DND-41 (cell line): ENCODE data around the gene TNC.

Experiments
- ATAC-seq: fragments of 200-7000 bp; cut with Tn5 transposase; 3 replicates; pipeline ENCODE4 v1.9.1; 2021; ENCODE audit warnings: low read depth; ENCODE audit not compliant: insufficient read depth
- DNase-seq: peaks from one replicate; pipeline ENCODE4 v3.0.0-alpha.2; 2020
- H2AFZ ChIP-seq: 2 replicates; pipeline ENCODE4 v1.6.0; 2012; ENCODE audit warnings: low read depth, low read length
- H3K27ac ChIP-seq: 2 replicates; pipeline ENCODE4 v1.5.1; 2012; ENCODE audit warnings: low read length, inconsistent platforms
- H3K27me3 ChIP-seq: fragments of 200-600 bp; sonication (generic); 2 replicates; pipeline ENCODE4 v1.6.0; 2012; ENCODE audit warnings: low read length, mild to moderate bottlenecking, inconsistent platforms; ENCODE audit not compliant: insufficient read depth, poor library complexity
- H3K36me3 ChIP-seq: 2 replicates; pipeline ENCODE4 v1.5.1; 2012; ENCODE audit warnings: low read length, inconsistent platforms; ENCODE audit not compliant: insufficient read depth
- H3K4me1 ChIP-seq: 2 replicates; pipeline ENCODE4 v1.5.1; 2012; ENCODE audit warnings: mild to moderate bottlenecking, low read length; ENCODE audit not compliant: insufficient read depth
- H3K4me2 ChIP-seq: 2 replicates; pipeline ENCODE4 v1.6.0; 2012; ENCODE audit warnings: mild to moderate bottlenecking, moderate library complexity, low read length, inconsistent platforms; ENCODE audit not compliant: insufficient read depth
- H3K4me3 ChIP-seq, 2 experiments: fragments of 200-600 bp in 1 of 2; shearing (Covaris generic) in 1 of 2; 2 replicates each; pipeline ENCODE4 v1.5.1; 2012 to 2016; ENCODE audit warnings: inconsistent platforms in 2 of 2, low read length in 2 of 2, mild to moderate bottlenecking in 2 of 2, low read depth in 1 of 2, moderate library complexity in 1 of 2
- H3K79me2 ChIP-seq: 2 replicates; pipeline ENCODE4 v1.6.0; 2012; ENCODE audit warnings: low read length, inconsistent platforms; ENCODE audit not compliant: insufficient read depth
- H3K9ac ChIP-seq: 2 replicates; pipeline ENCODE4 v1.6.0; 2012; ENCODE audit warnings: low read depth, mild to moderate bottlenecking, inconsistent platforms, low read length, moderate library complexity
- H3K9me3 ChIP-seq: 2 replicates; pipeline ENCODE4 v1.5.1; 2012; ENCODE audit warnings: low read length, moderate library complexity, mild to moderate bottlenecking, inconsistent platforms; ENCODE audit not compliant: insufficient read depth, severe bottlenecking
- H4K20me1 ChIP-seq: 2 replicates; pipeline ENCODE4 v1.6.0; 2012; ENCODE audit warnings: low read length; ENCODE audit not compliant: insufficient read depth
- CTCF ChIP-seq: IDR thresholded peaks from 2 replicates; pipeline ENCODE4 v1.5.1; 2012; ENCODE audit warnings: borderline replicate concordance, low read length, moderate library complexity, mild to moderate bottlenecking; ENCODE audit not compliant: poor library complexity, severe bottlenecking; ENCODE audit errors: extremely low read depth
- EZH2 ChIP-seq: IDR thresholded peaks from 3 replicates; pipeline ENCODE4 v1.6.1; 2012; ENCODE audit warnings: borderline replicate concordance, low read depth, mild to moderate bottlenecking, moderate library complexity, low read length, inconsistent platforms; ENCODE audit not compliant: severe bottlenecking

TNC gene

GRCh38 chr9:115114546-115114945 lies 3.4 kb downstream of the TNC start:
- DNase-seq (no peak), ATAC-seq (no peak)
- H3K79me2 ChIP-seq = no peaks in the 10 kb centered on the region
- peaks cover 9% of the 10 kb centered on the region for H3K27me3 ChIP-seq
- H3K4me2 ChIP-seq = no peak overlapping the region
- H3K4me1 ChIP-seq = no peaks in the 10 kb centered on the region
- H3K9me3 ChIP-seq = no peaks in the 10 kb centered on the region
- H3K4me3 ChIP-seq = no peak overlapping the region
- no peaks in the 10 kb centered on the region for H3K36me3 ChIP-seq
- no peak overlapping the region for H2AFZ ChIP-seq
- no peak overlapping the region for H3K9ac ChIP-seq
- no peaks in the 10 kb centered on the region for H4K20me1 ChIP-seq
- TF ChIP-seq EZH2 (no peak), CTCF (no peak)
- no peak overlapping the region for H3K27ac ChIP-seq

DNA sequence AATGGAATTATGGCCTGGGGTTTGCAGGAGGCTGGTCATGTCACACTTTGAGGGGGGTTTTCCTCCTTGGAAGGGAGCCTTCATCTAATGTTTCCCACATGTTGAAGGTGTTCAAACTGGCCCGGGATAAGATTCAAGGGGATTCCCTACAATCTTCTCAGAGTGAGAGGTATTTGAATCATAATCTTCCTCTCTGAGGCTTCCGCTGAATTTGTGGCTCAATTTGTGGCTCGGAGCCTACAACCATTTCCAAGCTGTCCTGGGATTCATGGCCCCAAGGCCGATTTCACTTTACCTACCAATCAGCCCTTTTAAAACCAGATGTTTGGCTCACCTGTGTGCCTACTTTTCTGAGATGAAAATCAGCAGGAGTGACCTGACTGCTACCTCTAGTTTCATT lies 3.9 kb downstream of the TNC start:
- DNase-seq = no peak
- Histone ChIP-seq H3K4me2 (no peak overlapping the region), H3K27ac (no peak overlapping the region), H3K79me2 (no peaks in the 10 kb centered on the region), H3K4me3 (no peak overlapping the region), H3K4me1 (no peaks in the 10 kb centered on the region), H2AFZ (no peak overlapping the region), H4K20me1 (no peaks in the 10 kb centered on the region), H3K27me3 (peaks cover 9% of the 10 kb centered on the region), H3K9me3 (no peaks in the 10 kb centered on the region), H3K36me3 (no peaks in the 10 kb centered on the region), H3K9ac (no peak overlapping the region)
- ATAC-seq = no peak
- TF ChIP-seq CTCF (no peak), EZH2 (no peak)

DNA sequence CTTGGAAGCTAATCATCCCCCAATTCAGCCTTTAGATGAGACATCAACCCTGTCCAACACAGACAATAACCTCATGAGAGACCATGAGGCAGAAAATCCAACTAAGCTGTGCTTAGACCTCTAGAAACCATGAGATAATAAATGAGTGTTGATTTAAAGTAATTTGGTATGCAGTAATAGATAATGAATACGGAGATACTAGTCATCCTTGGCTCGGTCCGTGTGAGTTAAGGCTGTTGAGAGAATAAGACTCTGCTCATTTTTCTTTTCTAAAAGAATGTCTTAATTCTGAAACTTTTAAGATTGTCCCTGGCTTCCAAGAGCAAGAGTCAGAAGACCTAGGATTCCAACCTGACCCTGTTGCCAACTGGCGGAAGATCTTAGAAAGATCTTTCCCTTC lies 6.1 kb downstream of the TNC start:
- no peaks in the 10 kb centered on the region for H3K36me3 ChIP-seq
- no peaks in the 10 kb centered on the region for H3K4me1 ChIP-seq
- DNase-seq (no peak), ATAC-seq (no peak)
- H4K20me1 ChIP-seq = no peaks in the 10 kb centered on the region
- peaks cover 3% of the 10 kb centered on the region for H3K27me3 ChIP-seq
- H3K4me3 ChIP-seq = no peak overlapping the region
- H3K79me2 ChIP-seq = no peaks in the 10 kb centered on the region
- H2AFZ ChIP-seq = no peak overlapping the region
- TF ChIP-seq CTCF (no peak), EZH2 (no peak)
- H3K9me3 ChIP-seq = no peaks in the 10 kb centered on the region
- no peak overlapping the region for H3K27ac ChIP-seq
- H3K9ac ChIP-seq = no peak overlapping the region
- no peak overlapping the region for H3K4me2 ChIP-seq

GRCh38 chr9:115109486-115109885 lies 8.5 kb downstream of the TNC start:
- no peak for DNase-seq
- TF ChIP-seq EZH2 (no peak), CTCF (no peak)

More at GRCh38 chr9:115109486-115109885, 8.5 kb downstream of the TNC start:
- ATAC-seq = no peak
- Histone ChIP-seq H3K9me3 (no peaks in the 10 kb centered on the region), H4K20me1 (no peaks in the 10 kb centered on the region), H3K4me3 (no peak overlapping the region), H2AFZ (no peak overlapping the region), H3K9ac (no peak overlapping the region), H3K79me2 (no peaks in the 10 kb centered on the region), H3K36me3 (no peaks in the 10 kb centered on the region), H3K4me1 (peaks cover 9% of the 10 kb centered on the region), H3K27me3 (peaks cover 4% of the 10 kb centered on the region), H3K4me2 (no peak overlapping the region), H3K27ac (no peak overlapping the region)
